ENCODE data around the gene LLCFC1.
"Not testable (repeated sequence)": the region's sequence is repeated elsewhere in the genome, so short reads cannot be mapped to it uniquely, and the experiment has no call there.

LLCFC1 gene

GRCh38 chr7:142943706-142944268 lies 4.5 kb downstream of the LLCFC1 start:
- no peak for DNase-seq (ENCODE audit: low spot score)

GRCh38 chr7:142945001-142945400 lies 5.7 kb downstream of the LLCFC1 start:
- no peak for DNase-seq (ENCODE audit: low spot score)

GRCh38 chr7:142948603-142949002 lies 9.3 kb downstream of the LLCFC1 start:
- DNase-seq (ENCODE audit: low spot score): no peak

GRCh38 chr7:142950235-142950634 lies 11.0 kb downstream of the LLCFC1 start:
- DNase-seq (ENCODE audit: low spot score): no peak

- DNase-seq (ENCODE audit: low spot score): no peak
Observed at GRCh38 chr7:142954680-142955268, 15.5 kb downstream of the LLCFC1 start.

- no peak for DNase-seq (ENCODE audit: low spot score)
Observed at GRCh38 chr7:142956951-142957623, 17.8 kb downstream of the LLCFC1 start.

- no peak for DNase-seq (ENCODE audit: low spot score)
Observed at GRCh38 chr7:142957723-142958122, 18.4 kb downstream of the LLCFC1 start.

GRCh38 chr7:142959202-142959601 lies 19.9 kb downstream of the LLCFC1 start:
- DNase-seq (ENCODE audit: low spot score): no peak

GRCh38 chr7:142960955-142961512 lies 21.8 kb downstream of the LLCFC1 start:
- no peak for DNase-seq (ENCODE audit: low spot score)

- no peak for DNase-seq (ENCODE audit: low spot score)
Observed at GRCh38 chr7:142961595-142961972, 22.3 kb downstream of the LLCFC1 start.

- no peak for DNase-seq (ENCODE audit: low spot score)
Observed at GRCh38 chr7:142961973-142962926, 23.0 kb downstream of the LLCFC1 start, which contains the start of gene KEL. Gene KEL (minus strand): TSS chr7:142962363. CDS start chr7:142962206, 157 bp downstream.

GRCh38 chr7:142962991-142963390 lies 23.7 kb downstream of the LLCFC1 start:
- no peak for DNase-seq (ENCODE audit: low spot score)

GRCh38 chr7:142963993-142964392 lies 24.7 kb downstream of the LLCFC1 start:
- no peak for DNase-seq (ENCODE audit: low spot score)

GRCh38 chr7:142964502-142965246 lies 25.4 kb downstream of the LLCFC1 start:
- no peak for DNase-seq (ENCODE audit: low spot score)

GRCh38 chr7:142968229-142968628 lies 28.9 kb downstream of the LLCFC1 start:
- no peak for DNase-seq (ENCODE audit: low spot score)

GRCh38 chr7:142969183-142969582 lies 29.9 kb downstream of the LLCFC1 start:
- no peak for DNase-seq (ENCODE audit: low spot score)

GRCh38 chr7:142974626-142975025 lies 35.3 kb downstream of the LLCFC1 start:
- DNase-seq (ENCODE audit: low spot score): no peak

- DNase-seq (ENCODE audit: low spot score): not testable (repeated sequence)
Observed at GRCh38 chr7:142978402-142978801, 39.1 kb downstream of the LLCFC1 start.

GRCh38 chr7:142983825-142984224 lies 44.5 kb downstream of the LLCFC1 start:
- no peak for DNase-seq (ENCODE audit: low spot score)

GRCh38 chr7:142984297-142984696 lies 45.0 kb downstream of the LLCFC1 start:
- no peak for DNase-seq (ENCODE audit: low spot score)

All from GM03348 (cell line).